ENCODE data around the gene VWA5B2. TPM values are rescaled to one million over a fixed set of nuclear protein-coding genes. Genes with fewer than 3 reads are reported as not detected.
A peak's percentile ranks its signal among the peaks of the same experiment; 100 is the strongest.

The VWA5B2 gene
- total and polyA plus RNA-seq, 2 of the 13 experiments (the other 11 are each of a cell fraction or from before 2014, with no cell fraction given) = 0.03 to 0.04 TPM

GRCh38 chr3:184186184-184186901 lies 43.0 kb upstream of the VWA5B2 start, which contains the start of gene ABCF3 (continued):
- TF ChIP-seq ZFP36 (IDR thresholded peaks at IDR 0.05; ENCODE audit: borderline replicate concordance, low read depth, low read length, partially characterized antibody) (no peak), ISL2 (CRISPR knock-in tag; IDR thresholded peaks at IDR 0.05) (no peak), U2AF2 (IDR thresholded peaks at IDR 0.05; ENCODE audit: low read depth, low read length) (no peak), NFKB2 (CRISPR knock-in tag; IDR thresholded peaks at IDR 0.05; ENCODE audit: borderline replicate concordance) (no peak), NKX3-1 (CRISPR knock-in tag; IDR thresholded peaks at IDR 0.05) (no peak), HOXA5 (CRISPR knock-in tag; IDR thresholded peaks at IDR 0.05) (no peak), SNAI1 (CRISPR knock-in tag; IDR thresholded peaks at IDR 0.05; ENCODE audit: borderline replicate concordance) (0 out of 2 replicates have a peak, but pooled peaks have one; percentile 41), TMF1 (CRISPR knock-in tag; IDR thresholded peaks at IDR 0.05; ENCODE audit: low read depth) (no peak), CBX5 (CRISPR knock-in tag; IDR thresholded peaks at IDR 0.05; ENCODE audit: borderline replicate concordance) (no peak), MBNL3 (CRISPR knock-in tag; conservative IDR thresholded peaks at IDR 0.05) (no peak), HNRNPK (IDR thresholded peaks at IDR 0.05; ENCODE audit: low read depth, low read length, poor library complexity, severe bottlenecking) (no peak), SMARCE1 (IDR thresholded peaks at IDR 0.05; ENCODE audit: borderline replicate concordance) (no peak), MZF1 (CRISPR knock-in tag; IDR thresholded peaks at IDR 0.05; ENCODE audit: borderline replicate concordance) (no peak), CENPX (CRISPR knock-in tag; IDR thresholded peaks at IDR 0.05) (no peak), ZNF468 (CRISPR knock-in tag; IDR thresholded peaks at IDR 0.05) (no peak), ZNF775 (CRISPR knock-in tag; IDR thresholded peaks at IDR 0.05; ENCODE audit: borderline replicate concordance) (no peak), ADNP (CRISPR knock-in tag; IDR thresholded peaks at IDR 0.05) (no peak), ZNF605 (CRISPR knock-in tag; IDR thresholded peaks at IDR 0.05) (no peak), IRF2 (CRISPR knock-in tag; IDR thresholded peaks at IDR 0.05) (no peak), MTF1 (CRISPR knock-in tag; IDR thresholded peaks at IDR 0.05) (no peak)
- TF ChIP-seq, protein P1, sequence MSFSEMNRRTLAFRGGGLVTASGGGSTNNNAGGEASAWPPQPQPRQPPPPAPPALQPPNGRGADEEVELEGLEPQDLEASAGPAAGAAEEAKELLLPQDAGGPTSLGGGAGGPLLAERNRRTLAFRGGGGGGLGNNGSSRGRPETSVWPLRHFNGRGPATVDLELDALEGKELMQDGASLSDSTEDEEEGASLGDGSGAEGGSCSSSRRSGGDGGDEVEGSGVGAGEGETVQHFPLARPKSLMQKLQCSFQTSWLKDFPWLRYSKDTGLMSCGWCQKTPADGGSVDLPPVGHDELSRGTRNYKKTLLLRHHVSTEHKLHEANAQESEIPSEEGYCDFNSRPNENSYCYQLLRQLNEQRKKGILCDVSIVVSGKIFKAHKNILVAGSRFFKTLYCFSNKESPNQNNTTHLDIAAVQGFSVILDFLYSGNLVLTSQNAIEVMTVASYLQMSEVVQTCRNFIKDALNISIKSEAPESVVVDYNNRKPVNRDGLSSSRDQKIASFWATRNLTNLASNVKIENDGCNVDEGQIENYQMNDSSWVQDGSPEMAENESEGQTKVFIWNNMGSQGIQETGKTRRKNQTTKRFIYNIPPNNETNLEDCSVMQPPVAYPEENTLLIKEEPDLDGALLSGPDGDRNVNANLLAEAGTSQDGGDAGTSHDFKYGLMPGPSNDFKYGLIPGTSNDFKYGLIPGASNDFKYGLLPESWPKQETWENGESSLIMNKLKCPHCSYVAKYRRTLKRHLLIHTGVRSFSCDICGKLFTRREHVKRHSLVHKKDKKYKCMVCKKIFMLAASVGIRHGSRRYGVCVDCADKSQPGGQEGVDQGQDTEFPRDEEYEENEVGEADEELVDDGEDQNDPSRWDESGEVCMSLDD (CRISPR knock-in tag; IDR thresholded peaks at IDR 0.05; ENCODE audit: borderline replicate concordance) = no peak
- TF ChIP-seq, protein P2, sequence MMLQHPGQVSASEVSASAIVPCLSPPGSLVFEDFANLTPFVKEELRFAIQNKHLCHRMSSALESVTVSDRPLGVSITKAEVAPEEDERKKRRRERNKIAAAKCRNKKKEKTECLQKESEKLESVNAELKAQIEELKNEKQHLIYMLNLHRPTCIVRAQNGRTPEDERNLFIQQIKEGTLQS (CRISPR knock-in tag; IDR thresholded peaks at IDR 0.05) = no peak
- TF ChIP-seq, protein P3, sequence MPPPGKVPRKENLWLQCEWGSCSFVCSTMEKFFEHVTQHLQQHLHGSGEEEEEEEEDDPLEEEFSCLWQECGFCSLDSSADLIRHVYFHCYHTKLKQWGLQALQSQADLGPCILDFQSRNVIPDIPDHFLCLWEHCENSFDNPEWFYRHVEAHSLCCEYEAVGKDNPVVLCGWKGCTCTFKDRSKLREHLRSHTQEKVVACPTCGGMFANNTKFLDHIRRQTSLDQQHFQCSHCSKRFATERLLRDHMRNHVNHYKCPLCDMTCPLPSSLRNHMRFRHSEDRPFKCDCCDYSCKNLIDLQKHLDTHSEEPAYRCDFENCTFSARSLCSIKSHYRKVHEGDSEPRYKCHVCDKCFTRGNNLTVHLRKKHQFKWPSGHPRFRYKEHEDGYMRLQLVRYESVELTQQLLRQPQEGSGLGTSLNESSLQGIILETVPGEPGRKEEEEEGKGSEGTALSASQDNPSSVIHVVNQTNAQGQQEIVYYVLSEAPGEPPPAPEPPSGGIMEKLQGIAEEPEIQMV (CRISPR knock-in tag; IDR thresholded peaks at IDR 0.05; ENCODE audit: low read depth) = no peak

All from HepG2 (cell line).